H1 (cell line): ENCODE results near the gene PGPEP1. TPM values are rescaled to one million over a fixed set of nuclear protein-coding genes. Genes with fewer than 3 reads are reported as not detected.

Experiments
- GABPA ChIP-seq: IDR thresholded peaks from 2 replicates; pipeline ENCODE4 v1.6.1; 2011; ENCODE audit warnings: mild to moderate bottlenecking, low read length, moderate library complexity, borderline replicate concordance; ENCODE audit not compliant: insufficient read depth
- JUND ChIP-seq: IDR thresholded peaks from 2 replicates; pipeline ENCODE4 v1.6.1; 2011; ENCODE audit warnings: mild to moderate bottlenecking, improper control_type of control experiment, low read length
- MAFK ChIP-seq: IDR thresholded peaks from 2 replicates; pipeline ENCODE4 v1.6.1; 2012; ENCODE audit warnings: low read depth, mild to moderate bottlenecking, improper control_type of control experiment, low read length
- RAD21 ChIP-seq, 2 experiments: IDR thresholded peaks in 1 of 2; conservative IDR thresholded peaks in 1 of 2; 2 replicates each; pipeline ENCODE4 v1.6.1; 2011; ENCODE audit warnings: low read depth in 2 of 2, low read length in 2 of 2, improper control_type of control experiment in 1 of 2, inconsistent platforms in 1 of 2, mild to moderate bottlenecking in 1 of 2, moderate library complexity in 1 of 2
- TCF12 ChIP-seq: IDR thresholded peaks from 2 replicates; pipeline ENCODE4 v1.6.1; 2011; ENCODE audit warnings: low read depth, mild to moderate bottlenecking, low read length
- polyA plus RNA-seq, 7 experiments: library from polyadenylated mRNA; depleted of rRNA in 3 of 7; stranded (reverse) in 5 of 7; unstranded in 2 of 7; fragments of >200 nt in 5 of 7; fragments of 200-250 nt in 2 of 7; gene quantifications; 1 replicate in 5 of 7; 2 replicates in 1 of 7; 4 replicates in 1 of 7; pipeline versions ENCODE4 v1.2.1 to v1.2.3, GENCODE V29; 2011 to 2013; ENCODE audit warnings: missing spikeins in 2 of 7, mixed read lengths in 2 of 7
- total RNA-seq: library from RNA; stranded (reverse); fragmentation: NEBNext Ultra II Directional; extraction: Animal tissue kit (Norgen Biotek cat#: 25700); gene quantifications from 2 replicates; pipeline ENCODE4 v1.2.1, GENCODE V29; 2021

The PGPEP1 gene
- total and polyA plus RNA-seq, 2 of the 8 experiments (the other 6 are each of a cell fraction or from before 2014, with no cell fraction given), result 17.0 to 33.4 TPM

- TF ChIP-seq GABPA (no peak), TCF12 (no peak), JUND (no peak), MAFK (no peak), RAD21 (IDR thresholded peaks at IDR 0.05 in 1 of 2, conservative IDR thresholded peaks at IDR 0.05 in 1 of 2; ENCODE audit: low read depth in 2 of 2, low read length in 2 of 2) (no peak)
These were observed 48.7 kb downstream of the PGPEP1 start (continued) for GRCh38 chr19:18388960-18389725.
